Measurements from ENCODE around the gene CRLF1.
"Not testable (repeated sequence)": the region's sequence is repeated elsewhere in the genome, so short reads cannot be mapped to it uniquely, and the experiment has no call there.

Gene CRLF1

GRCh38 chr19:18605196-18605545 lies 1.4 kb downstream of the CRLF1 start:
- TF ChIP-seq POLR2AphosphoS5 (IDR thresholded peaks at IDR 0.05; ENCODE audit: low read depth, low read length) = no peak
- TF ChIP-seq POLR2A (IDR thresholded peaks at IDR 0.05; ENCODE audit: low read depth, low read length) = no peak
- no peak for TF ChIP-seq TAF1 (IDR thresholded peaks at IDR 0.05; ENCODE audit: borderline replicate concordance, low read depth, low read length)
- DNase-seq (ENCODE audit: insufficient read length) = no peak
- no peak for FAIRE-seq

- FAIRE-seq (no peak), DNase-seq (ENCODE audit: insufficient read length) (no peak)
- TF ChIP-seq POLR2A (IDR thresholded peaks at IDR 0.05; ENCODE audit: low read depth, low read length) = no peak
- no peak for TF ChIP-seq POLR2AphosphoS5 (IDR thresholded peaks at IDR 0.05; ENCODE audit: low read depth, low read length)
- no peak for TF ChIP-seq TAF1 (IDR thresholded peaks at IDR 0.05; ENCODE audit: borderline replicate concordance, low read depth, low read length)
These were observed 1.8 kb downstream of the CRLF1 start for GRCh38 chr19:18604820-18605159.

GRCh38 chr19:18603958-18604819 lies 2.4 kb downstream of the CRLF1 start:
- FAIRE-seq = no peak
- no peak for DNase-seq (ENCODE audit: insufficient read length)
- TF ChIP-seq POLR2AphosphoS5 (IDR thresholded peaks at IDR 0.05; ENCODE audit: low read depth, low read length) (no peak), POLR2A (IDR thresholded peaks at IDR 0.05; ENCODE audit: low read depth, low read length) (no peak), TAF1 (IDR thresholded peaks at IDR 0.05; ENCODE audit: borderline replicate concordance, low read depth, low read length) (no peak)

- DNase-seq (ENCODE audit: insufficient read length) (no peak), FAIRE-seq (no peak)
- no peak for TF ChIP-seq POLR2A (IDR thresholded peaks at IDR 0.05; ENCODE audit: low read depth, low read length)
- TF ChIP-seq POLR2AphosphoS5 (IDR thresholded peaks at IDR 0.05; ENCODE audit: low read depth, low read length) = no peak
- TF ChIP-seq TAF1 (IDR thresholded peaks at IDR 0.05; ENCODE audit: borderline replicate concordance, low read depth, low read length) = no peak
These were observed 3.2 kb downstream of the CRLF1 start for GRCh38 chr19:18603255-18603957.

GRCh38 chr19:18601875-18602274 lies 4.7 kb downstream of the CRLF1 start:
- TF ChIP-seq POLR2AphosphoS5 (IDR thresholded peaks at IDR 0.05; ENCODE audit: low read depth, low read length) = no peak
- no peak for TF ChIP-seq POLR2A (IDR thresholded peaks at IDR 0.05; ENCODE audit: low read depth, low read length)
- no peak for TF ChIP-seq TAF1 (IDR thresholded peaks at IDR 0.05; ENCODE audit: borderline replicate concordance, low read depth, low read length)
- FAIRE-seq = no peak
- no peak for DNase-seq (ENCODE audit: insufficient read length)

- FAIRE-seq; DNase-seq (ENCODE audit: insufficient read length): not testable (repeated sequence)
These were observed 5.8 kb downstream of the CRLF1 start for GRCh38 chr19:18600692-18601397.

- no peak for DNase-seq (ENCODE audit: insufficient read length)
- TF ChIP-seq TAF1 (IDR thresholded peaks at IDR 0.05; ENCODE audit: borderline replicate concordance, low read depth, low read length) (no peak), POLR2AphosphoS5 (IDR thresholded peaks at IDR 0.05; ENCODE audit: low read depth, low read length) (no peak), POLR2A (IDR thresholded peaks at IDR 0.05; ENCODE audit: low read depth, low read length) (no peak)
- no peak for FAIRE-seq
These were observed 7.1 kb downstream of the CRLF1 start for GRCh38 chr19:18599485-18599884.

GRCh38 chr19:18597809-18598660 lies 8.6 kb downstream of the CRLF1 start:
- DNase-seq (ENCODE audit: insufficient read length) = no peak
- no peak for FAIRE-seq

GRCh38 chr19:18596752-18597157 lies 9.8 kb downstream of the CRLF1 start:
- TF ChIP-seq POLR2AphosphoS5 (IDR thresholded peaks at IDR 0.05; ENCODE audit: low read depth, low read length) (no peak), POLR2A (IDR thresholded peaks at IDR 0.05; ENCODE audit: low read depth, low read length) (no peak), TAF1 (IDR thresholded peaks at IDR 0.05; ENCODE audit: borderline replicate concordance, low read depth, low read length) (no peak)
- DNase-seq (ENCODE audit: insufficient read length) (no peak), FAIRE-seq (peak; percentile 21)

More at GRCh38 chr19:18597809-18598660, 8.6 kb downstream of the CRLF1 start:
- no peak for TF ChIP-seq POLR2A (IDR thresholded peaks at IDR 0.05; ENCODE audit: low read depth, low read length)
- TF ChIP-seq TAF1 (IDR thresholded peaks at IDR 0.05; ENCODE audit: borderline replicate concordance, low read depth, low read length) = no peak

- no peak for FAIRE-seq
- no peak for TF ChIP-seq POLR2AphosphoS5 (IDR thresholded peaks at IDR 0.05; ENCODE audit: low read depth, low read length)
- no peak for DNase-seq (ENCODE audit: insufficient read length)
These were observed 11.1 kb downstream of the CRLF1 start for GRCh38 chr19:18595475-18595874.

GRCh38 chr19:18594824-18595373 lies 11.7 kb downstream of the CRLF1 start:
- TF ChIP-seq POLR2AphosphoS5 (IDR thresholded peaks at IDR 0.05; ENCODE audit: low read depth, low read length) (no peak), POLR2A (IDR thresholded peaks at IDR 0.05; ENCODE audit: low read depth, low read length) (no peak), TAF1 (IDR thresholded peaks at IDR 0.05; ENCODE audit: borderline replicate concordance, low read depth, low read length) (no peak)
- no peak for DNase-seq (ENCODE audit: insufficient read length)
- FAIRE-seq = no peak
